ENCODE results near the gene IRF6.

IRF6 gene

DNA sequence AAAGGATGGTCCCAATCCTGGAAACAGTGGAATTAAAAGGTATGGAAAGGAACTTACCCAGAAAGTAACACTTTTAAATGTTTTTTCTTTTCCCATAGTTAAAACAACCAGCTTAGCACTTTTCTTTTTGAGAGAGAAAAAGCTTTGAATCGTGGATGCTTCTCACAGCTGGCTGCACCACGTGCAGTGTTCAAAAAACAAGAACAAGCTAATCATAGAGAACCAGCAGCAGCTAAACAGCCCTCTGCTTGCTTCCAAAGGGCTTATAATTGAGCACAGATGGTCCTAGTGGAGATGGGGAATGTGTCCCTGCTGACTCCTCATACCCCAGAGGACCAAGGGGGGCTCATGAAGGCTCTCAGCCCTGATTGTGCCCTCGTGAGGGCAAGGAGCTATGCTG lies 48.3 kb upstream of the IRF6 start:
- Histone ChIP-seq H3K27me3 (ENCODE audit: low read length) (no peaks in the 10 kb centered on the region), H3K79me2 (ENCODE audit: insufficient read depth, low read length) (no peaks in the 10 kb centered on the region), H3K4me3 (ENCODE audit: insufficient read depth, low read length, poor library complexity, severe bottlenecking) (no peak overlapping the region), H4K20me1 (ENCODE audit: low read depth, low read length) (no peaks in the 10 kb centered on the region), H3F3A (ENCODE audit: insufficient read depth) (no peaks in the 10 kb centered on the region), H3K9me3 (ENCODE audit: insufficient read depth, low read length) (no peaks in the 10 kb centered on the region), H3K9ac (ENCODE audit: low read length) (no peak overlapping the region), H2AFZ (ENCODE audit: low read depth, low read length, severe bottlenecking) (no peak overlapping the region), H3K27ac (ENCODE audit: low read depth, low read length) (no peak overlapping the region), H3K4me2 (ENCODE audit: low read depth, low read length, poor library complexity, severe bottlenecking) (no peak overlapping the region), H3K9me2 (replicated peaks; ENCODE audit: insufficient read depth, low read length) (no peaks in the 10 kb centered on the region), H3K36me3 (ENCODE audit: low read length) (peaks cover 15% of the 10 kb centered on the region)
- TF ChIP-seq EZH2phosphoT487 (conservative IDR thresholded peaks at IDR 0.05; ENCODE audit: low read length): no peak
- TF ChIP-seq, protein P1, sequence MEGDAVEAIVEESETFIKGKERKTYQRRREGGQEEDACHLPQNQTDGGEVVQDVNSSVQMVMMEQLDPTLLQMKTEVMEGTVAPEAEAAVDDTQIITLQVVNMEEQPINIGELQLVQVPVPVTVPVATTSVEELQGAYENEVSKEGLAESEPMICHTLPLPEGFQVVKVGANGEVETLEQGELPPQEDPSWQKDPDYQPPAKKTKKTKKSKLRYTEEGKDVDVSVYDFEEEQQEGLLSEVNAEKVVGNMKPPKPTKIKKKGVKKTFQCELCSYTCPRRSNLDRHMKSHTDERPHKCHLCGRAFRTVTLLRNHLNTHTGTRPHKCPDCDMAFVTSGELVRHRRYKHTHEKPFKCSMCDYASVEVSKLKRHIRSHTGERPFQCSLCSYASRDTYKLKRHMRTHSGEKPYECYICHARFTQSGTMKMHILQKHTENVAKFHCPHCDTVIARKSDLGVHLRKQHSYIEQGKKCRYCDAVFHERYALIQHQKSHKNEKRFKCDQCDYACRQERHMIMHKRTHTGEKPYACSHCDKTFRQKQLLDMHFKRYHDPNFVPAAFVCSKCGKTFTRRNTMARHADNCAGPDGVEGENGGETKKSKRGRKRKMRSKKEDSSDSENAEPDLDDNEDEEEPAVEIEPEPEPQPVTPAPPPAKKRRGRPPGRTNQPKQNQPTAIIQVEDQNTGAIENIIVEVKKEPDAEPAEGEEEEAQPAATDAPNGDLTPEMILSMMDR (IDR thresholded peaks at IDR 0.05; ENCODE audit: insufficient read depth, low read length, poor library complexity, severe bottlenecking): no peak

DNA sequence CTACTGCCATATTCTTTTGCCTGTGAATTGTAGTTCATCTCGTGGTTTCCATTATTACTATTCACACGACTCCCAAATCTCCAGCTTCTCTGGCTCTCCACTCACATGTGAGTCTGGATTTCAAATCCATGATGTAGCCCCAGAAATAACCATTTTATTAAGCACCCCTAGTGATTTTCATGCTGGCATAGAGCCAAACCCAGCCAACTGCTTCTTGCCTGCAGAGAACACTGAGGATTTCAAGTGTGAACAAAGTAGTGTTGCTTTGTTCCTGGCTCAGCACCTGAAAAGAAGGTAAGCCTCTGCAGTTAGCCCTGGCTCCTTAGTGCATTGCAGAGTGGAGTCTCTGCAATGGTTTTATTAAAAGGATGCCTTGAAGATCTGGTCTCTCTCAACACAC lies 47.7 kb upstream of the IRF6 start:
- no peak for TF ChIP-seq EZH2phosphoT487 (conservative IDR thresholded peaks at IDR 0.05; ENCODE audit: low read length)
- TF ChIP-seq, protein P1 (IDR thresholded peaks at IDR 0.05; ENCODE audit: insufficient read depth, low read length, poor library complexity, severe bottlenecking): no peak
- no peaks in the 10 kb centered on the region for H3K27me3 ChIP-seq (ENCODE audit: low read length)
- H3K36me3 ChIP-seq (ENCODE audit: low read length): peaks cover 16% of the 10 kb centered on the region
- no peak overlapping the region for H3K4me2 ChIP-seq (ENCODE audit: low read depth, low read length, poor library complexity, severe bottlenecking)
- H3K9ac ChIP-seq (ENCODE audit: low read length): no peak overlapping the region
- no peaks in the 10 kb centered on the region for H3F3A ChIP-seq (ENCODE audit: insufficient read depth)
- H3K9me3 ChIP-seq (ENCODE audit: insufficient read depth, low read length): no peaks in the 10 kb centered on the region
- no peaks in the 10 kb centered on the region for H4K20me1 ChIP-seq (ENCODE audit: low read depth, low read length)
- H3K4me3 ChIP-seq (ENCODE audit: insufficient read depth, low read length, poor library complexity, severe bottlenecking): no peak overlapping the region
- H3K27ac ChIP-seq (ENCODE audit: low read depth, low read length): no peak overlapping the region
- no peak overlapping the region for H2AFZ ChIP-seq (ENCODE audit: low read depth, low read length, severe bottlenecking)
- H3K79me2 ChIP-seq (ENCODE audit: insufficient read depth, low read length): no peaks in the 10 kb centered on the region; the same call in 1 of the 2 replicates
- H3K9me2 ChIP-seq (replicated peaks; ENCODE audit: insufficient read depth, low read length): no peaks in the 10 kb centered on the region

DNA sequence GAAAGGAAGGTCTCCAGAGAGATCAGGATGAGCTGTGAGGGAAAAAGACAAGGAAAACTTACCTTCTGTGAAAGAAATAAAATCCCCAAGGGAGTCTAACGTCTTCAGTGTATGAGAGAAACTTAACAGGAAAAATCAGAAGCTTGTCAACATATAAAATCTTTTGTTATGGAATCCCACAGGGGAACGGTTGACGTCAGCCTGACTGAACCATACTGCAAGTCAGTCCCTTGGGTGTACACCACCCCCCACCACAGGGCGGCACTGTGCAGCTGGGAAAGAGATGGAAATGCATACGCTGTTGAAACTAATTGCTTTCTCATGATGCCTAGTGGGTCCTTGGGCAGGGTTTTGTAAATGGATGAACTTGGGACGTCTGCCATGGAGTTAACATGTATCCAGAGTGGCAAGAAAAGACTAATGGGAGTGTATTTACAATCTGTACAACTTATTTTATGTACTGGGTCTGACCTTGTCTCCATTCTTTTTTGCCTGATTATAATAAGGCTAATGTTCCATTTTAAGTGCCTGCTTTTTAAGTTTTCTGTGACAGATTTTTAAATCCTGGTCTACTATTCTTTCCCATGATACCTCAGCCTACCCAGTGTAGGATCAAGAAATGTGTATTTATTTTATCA lies 44.5 kb upstream of the IRF6 start:
- no peak for TF ChIP-seq EZH2phosphoT487 (conservative IDR thresholded peaks at IDR 0.05; ENCODE audit: low read length)
- TF ChIP-seq, protein P1 (IDR thresholded peaks at IDR 0.05; ENCODE audit: insufficient read depth, low read length, poor library complexity, severe bottlenecking): peak; percentile 57
- H3K36me3 ChIP-seq (ENCODE audit: low read length): peaks cover 29% of the 10 kb centered on the region
- no peaks in the 10 kb centered on the region for H3K9me3 ChIP-seq (ENCODE audit: insufficient read depth, low read length)
- no peak overlapping the region for H2AFZ ChIP-seq (ENCODE audit: low read depth, low read length, severe bottlenecking)
- H3K9ac ChIP-seq (ENCODE audit: low read length): no peak overlapping the region
- no peaks in the 10 kb centered on the region for H3K27me3 ChIP-seq (ENCODE audit: low read length)
- H3K9me2 ChIP-seq (replicated peaks; ENCODE audit: insufficient read depth, low read length): no peaks in the 10 kb centered on the region
- no peaks in the 10 kb centered on the region for H4K20me1 ChIP-seq (ENCODE audit: low read depth, low read length)
- H3K79me2 ChIP-seq (ENCODE audit: insufficient read depth, low read length): peaks cover 5% of the 10 kb centered on the region; the same call in 1 of the 2 replicates
- H3K4me2 ChIP-seq (ENCODE audit: low read depth, low read length, poor library complexity, severe bottlenecking): no peak overlapping the region
- H3K4me3 ChIP-seq (ENCODE audit: insufficient read depth, low read length, poor library complexity, severe bottlenecking): no peak overlapping the region
- H3F3A ChIP-seq (ENCODE audit: insufficient read depth): no peaks in the 10 kb centered on the region
- no peak overlapping the region for H3K27ac ChIP-seq (ENCODE audit: low read depth, low read length)

All from SU-DHL-6 (cell line).